OCI-LY1 (cell line): ENCODE measurements around the gene DAPL1.

Source experiments
- H2AFZ ChIP-seq: fragments of 200-600 bp; sonication (generic), shearing (Covaris generic); 2 replicates; pipeline ENCODE4 v1.6.0; 2014; ENCODE audit warnings: antibody characterized with exemption, mild to moderate bottlenecking, low read length
- H3F3A ChIP-seq: fragments of 200-600 bp; sonication (generic), shearing (Covaris generic); 2 replicates; pipeline ENCODE4 v1.6.0; 2014; ENCODE audit warnings: mild to moderate bottlenecking, antibody characterized with exemption, low read length, moderate library complexity; ENCODE audit not compliant: insufficient read depth
- H3K27ac ChIP-seq: fragments of 200-600 bp; sonication (generic); 2 replicates; pipeline ENCODE4 v1.5.1; 2014; ENCODE audit warnings: low read length, mixed run types, mild to moderate bottlenecking, low read depth; ENCODE audit not compliant: poor library complexity, severe bottlenecking
- H3K27me3 ChIP-seq: fragments of 200-600 bp; sonication (generic); 2 replicates; pipeline ENCODE4 v1.6.0; 2014; ENCODE audit warnings: antibody characterized with exemption, mild to moderate bottlenecking, low read length, moderate library complexity; ENCODE audit not compliant: insufficient read depth
- H3K36me3 ChIP-seq: fragments of 200-600 bp; sonication (generic); 2 replicates; pipeline ENCODE4 v1.6.1; 2014; ENCODE audit warnings: mild to moderate bottlenecking, antibody characterized with exemption, low read length, moderate library complexity, mixed read lengths; ENCODE audit not compliant: insufficient read depth
- H3K4me1 ChIP-seq: fragments of 200-600 bp; sonication (generic); 2 replicates; pipeline ENCODE4 v1.5.1; 2014; ENCODE audit warnings: mild to moderate bottlenecking, low read length, moderate library complexity; ENCODE audit not compliant: insufficient read depth, severe bottlenecking
- H3K4me2 ChIP-seq: fragments of 200-600 bp; sonication (generic), shearing (Covaris generic); 2 replicates; pipeline ENCODE4 v1.6.1; 2014; ENCODE audit warnings: low read length
- H3K4me3 ChIP-seq: fragments of 200-600 bp; sonication (generic); 2 replicates; pipeline ENCODE4 v1.5.1; 2014; ENCODE audit warnings: low read length, low read depth, mild to moderate bottlenecking, mixed read lengths; ENCODE audit not compliant: poor library complexity, severe bottlenecking
- H3K79me2 ChIP-seq: fragments of 200-600 bp; shearing (Covaris generic); 2 replicates; pipeline ENCODE4 v1.6.1; 2016; ENCODE audit warnings: mixed run types, low read length, mixed read lengths; ENCODE audit not compliant: insufficient read depth
- H3K9ac ChIP-seq: fragments of 200-600 bp; sonication (generic), shearing (Covaris generic); 2 replicates; pipeline ENCODE4 v1.6.1; 2014; ENCODE audit warnings: mild to moderate bottlenecking, low read length, mixed read lengths
- H3K9me2 ChIP-seq: fragments of 200-600 bp; sonication (generic), shearing (Covaris generic); 2 replicates; pipeline ENCODE4 v1.6.1; 2014; ENCODE audit warnings: low read depth, mild to moderate bottlenecking, low read length, mixed read lengths
- H3K9me3 ChIP-seq: fragments of 200-600 bp; shearing (Covaris generic); 2 replicates; pipeline ENCODE4 v1.6.1; 2014; ENCODE audit warnings: low read length, mixed read lengths
- H4K20me1 ChIP-seq: fragments of 200-600 bp; sonication (generic), shearing (Covaris generic); 2 replicates; pipeline ENCODE4 v1.6.0; 2016; ENCODE audit warnings: mild to moderate bottlenecking, low read length; ENCODE audit not compliant: insufficient read depth
- EZH2 ChIP-seq: fragments of 200-600 bp; sonication (generic), shearing (Covaris generic); IDR thresholded peaks from 2 replicates; pipeline ENCODE4 v1.8.0; 2017; ENCODE audit warnings: borderline replicate concordance, mixed run types, mild to moderate bottlenecking, antibody characterized with exemption, low read length, moderate library complexity, mixed read lengths
- TF ChIP-seq, protein P1 (sequence below): fragments of 200-600 bp; sonication (generic), shearing (Covaris generic); IDR thresholded peaks from 2 replicates; pipeline ENCODE4 v1.5.1; 2017; ENCODE audit warnings: mild to moderate bottlenecking, antibody characterized with exemption, low read length, moderate library complexity, mixed read lengths

The DAPL1 gene

DNA sequence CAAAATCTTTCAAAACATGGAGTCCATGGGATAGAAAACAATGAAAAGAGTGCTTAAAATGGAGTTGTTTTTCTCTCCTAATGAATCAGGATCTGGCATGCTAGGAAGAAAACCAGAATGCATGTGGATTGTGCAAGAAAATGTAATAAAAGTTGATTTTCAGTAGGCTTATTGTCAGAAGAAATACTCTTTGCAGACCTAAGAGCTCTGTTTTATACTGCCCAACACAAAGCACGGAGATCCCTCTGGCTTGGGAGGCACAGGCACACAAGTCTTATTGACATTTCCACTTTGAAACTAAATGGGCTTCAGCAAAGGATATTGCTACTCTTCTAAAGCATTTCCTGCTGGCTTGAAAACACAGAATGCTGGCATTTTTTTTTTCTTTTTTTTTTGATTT lies 15.5 kb upstream of the DAPL1 start:
- H3K79me2 ChIP-seq = no peaks in the 10 kb centered on the region
- no peaks in the 10 kb centered on the region for H3K9me3 ChIP-seq
- no peaks in the 10 kb centered on the region for H3F3A ChIP-seq
- H3K4me1 ChIP-seq = peaks cover 20% of the 10 kb centered on the region
- no peaks in the 10 kb centered on the region for H3K27me3 ChIP-seq
- no peak overlapping the region for H3K27ac ChIP-seq
- TF ChIP-seq, protein P1, sequence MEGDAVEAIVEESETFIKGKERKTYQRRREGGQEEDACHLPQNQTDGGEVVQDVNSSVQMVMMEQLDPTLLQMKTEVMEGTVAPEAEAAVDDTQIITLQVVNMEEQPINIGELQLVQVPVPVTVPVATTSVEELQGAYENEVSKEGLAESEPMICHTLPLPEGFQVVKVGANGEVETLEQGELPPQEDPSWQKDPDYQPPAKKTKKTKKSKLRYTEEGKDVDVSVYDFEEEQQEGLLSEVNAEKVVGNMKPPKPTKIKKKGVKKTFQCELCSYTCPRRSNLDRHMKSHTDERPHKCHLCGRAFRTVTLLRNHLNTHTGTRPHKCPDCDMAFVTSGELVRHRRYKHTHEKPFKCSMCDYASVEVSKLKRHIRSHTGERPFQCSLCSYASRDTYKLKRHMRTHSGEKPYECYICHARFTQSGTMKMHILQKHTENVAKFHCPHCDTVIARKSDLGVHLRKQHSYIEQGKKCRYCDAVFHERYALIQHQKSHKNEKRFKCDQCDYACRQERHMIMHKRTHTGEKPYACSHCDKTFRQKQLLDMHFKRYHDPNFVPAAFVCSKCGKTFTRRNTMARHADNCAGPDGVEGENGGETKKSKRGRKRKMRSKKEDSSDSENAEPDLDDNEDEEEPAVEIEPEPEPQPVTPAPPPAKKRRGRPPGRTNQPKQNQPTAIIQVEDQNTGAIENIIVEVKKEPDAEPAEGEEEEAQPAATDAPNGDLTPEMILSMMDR = no peak
- TF ChIP-seq EZH2 = no peak
- H3K4me3 ChIP-seq = no peak overlapping the region
- no peak overlapping the region for H3K4me2 ChIP-seq
- H3K36me3 ChIP-seq = no peaks in the 10 kb centered on the region
- H3K9me2 ChIP-seq = no peaks in the 10 kb centered on the region
- no peak overlapping the region for H2AFZ ChIP-seq
- no peaks in the 10 kb centered on the region for H4K20me1 ChIP-seq
- no peak overlapping the region for H3K9ac ChIP-seq

DNA sequence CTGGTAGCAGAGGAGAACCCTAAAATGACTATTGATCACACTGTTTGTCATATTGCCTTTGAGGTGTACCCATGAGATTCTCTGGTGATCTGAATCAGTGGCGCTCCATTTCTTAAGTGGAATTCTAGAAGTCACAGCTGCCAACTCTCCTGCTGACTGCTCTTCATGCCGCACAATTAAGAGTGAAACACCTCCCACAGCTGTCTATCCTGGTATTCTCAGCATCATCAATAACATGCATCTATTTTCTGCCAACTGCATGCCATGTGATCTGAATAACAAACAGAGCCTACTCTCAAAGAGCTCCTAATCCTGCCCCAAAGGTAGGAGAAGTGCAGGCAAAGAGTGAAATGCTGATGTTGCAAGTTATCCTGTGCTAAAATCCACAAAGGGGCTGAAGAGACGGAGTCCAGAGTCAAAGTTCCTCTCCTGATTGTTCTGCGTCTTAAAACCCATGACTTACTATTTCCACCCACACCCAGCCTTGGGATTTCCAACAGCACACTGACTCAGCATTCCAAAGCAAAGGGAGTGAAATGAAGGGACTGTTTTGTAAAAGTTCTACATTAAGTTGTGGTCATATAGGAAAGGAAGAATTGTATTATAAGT lies 13.7 kb upstream of the DAPL1 start:
- no peak overlapping the region for H3K9ac ChIP-seq
- TF ChIP-seq, protein P1 = no peak
- TF ChIP-seq EZH2 = no peak

DNA sequence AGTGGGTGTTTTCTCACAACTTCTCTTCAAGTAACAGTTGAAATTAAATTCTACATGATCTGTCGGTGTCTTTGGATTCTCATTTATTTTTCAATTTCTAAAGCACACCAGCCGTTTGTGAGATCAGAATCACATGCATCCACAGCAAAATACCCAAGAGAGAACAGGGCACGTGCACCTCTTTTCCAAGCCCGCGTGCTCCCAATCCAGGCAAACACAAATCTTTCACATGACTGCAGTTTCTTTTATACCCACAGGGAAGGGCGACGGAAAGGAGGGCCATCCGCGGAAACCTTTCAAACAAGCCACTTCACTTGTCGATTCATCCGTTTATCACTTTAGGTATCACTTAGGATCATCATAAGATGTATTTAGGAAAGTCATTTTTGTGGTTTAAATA lies 13.0 kb upstream of the DAPL1 start:
- H3K9me2 ChIP-seq = no peaks in the 10 kb centered on the region
- no peak overlapping the region for H2AFZ ChIP-seq
- no peak overlapping the region for H3K4me3 ChIP-seq
- no peaks in the 10 kb centered on the region for H3K79me2 ChIP-seq
- no peak overlapping the region for H3K4me2 ChIP-seq
- no peaks in the 10 kb centered on the region for H3F3A ChIP-seq
- H3K27me3 ChIP-seq = no peaks in the 10 kb centered on the region
- no peaks in the 10 kb centered on the region for H4K20me1 ChIP-seq
- no peaks in the 10 kb centered on the region for H3K9me3 ChIP-seq
- no peak overlapping the region for H3K9ac ChIP-seq
- no peaks in the 10 kb centered on the region for H3K36me3 ChIP-seq
- H3K4me1 ChIP-seq = peaks cover 28% of the 10 kb centered on the region
- H3K27ac ChIP-seq = no peak overlapping the region
- TF ChIP-seq, protein P1 = no peak
- TF ChIP-seq EZH2 = no peak

More for the DNA sequence above, 13.7 kb upstream of the DAPL1 start:
- H3F3A ChIP-seq = no peaks in the 10 kb centered on the region
- H3K9me3 ChIP-seq = no peaks in the 10 kb centered on the region
- no peak overlapping the region for H2AFZ ChIP-seq
- H3K27ac ChIP-seq = no peak overlapping the region
- H4K20me1 ChIP-seq = no peaks in the 10 kb centered on the region
- no peak overlapping the region for H3K4me3 ChIP-seq
- H3K4me1 ChIP-seq = peaks cover 22% of the 10 kb centered on the region
- H3K4me2 ChIP-seq = no peak overlapping the region
- no peaks in the 10 kb centered on the region for H3K79me2 ChIP-seq
- no peaks in the 10 kb centered on the region for H3K36me3 ChIP-seq
- H3K27me3 ChIP-seq = no peaks in the 10 kb centered on the region
- H3K9me2 ChIP-seq = no peaks in the 10 kb centered on the region
